Nasal cavity respiratory epithelium epithelial cell of viscerocranial mucosa (primary cell): ENCODE measurements around the gene FCSK. TPM values are rescaled to one million over a fixed set of nuclear protein-coding genes. Genes with fewer than 3 reads are reported as not detected.

ENCODE experiments used
- total RNA-seq: library from RNA; depleted of rRNA; stranded (reverse); fragments of >200 nt; gene quantifications from 2 replicates; pipeline ENCODE4 v1.2.3, GENCODE V29; 2014

FCSK gene
- total RNA-seq: 11.3 and 12.9 TPM in 2 replicates

DNA sequence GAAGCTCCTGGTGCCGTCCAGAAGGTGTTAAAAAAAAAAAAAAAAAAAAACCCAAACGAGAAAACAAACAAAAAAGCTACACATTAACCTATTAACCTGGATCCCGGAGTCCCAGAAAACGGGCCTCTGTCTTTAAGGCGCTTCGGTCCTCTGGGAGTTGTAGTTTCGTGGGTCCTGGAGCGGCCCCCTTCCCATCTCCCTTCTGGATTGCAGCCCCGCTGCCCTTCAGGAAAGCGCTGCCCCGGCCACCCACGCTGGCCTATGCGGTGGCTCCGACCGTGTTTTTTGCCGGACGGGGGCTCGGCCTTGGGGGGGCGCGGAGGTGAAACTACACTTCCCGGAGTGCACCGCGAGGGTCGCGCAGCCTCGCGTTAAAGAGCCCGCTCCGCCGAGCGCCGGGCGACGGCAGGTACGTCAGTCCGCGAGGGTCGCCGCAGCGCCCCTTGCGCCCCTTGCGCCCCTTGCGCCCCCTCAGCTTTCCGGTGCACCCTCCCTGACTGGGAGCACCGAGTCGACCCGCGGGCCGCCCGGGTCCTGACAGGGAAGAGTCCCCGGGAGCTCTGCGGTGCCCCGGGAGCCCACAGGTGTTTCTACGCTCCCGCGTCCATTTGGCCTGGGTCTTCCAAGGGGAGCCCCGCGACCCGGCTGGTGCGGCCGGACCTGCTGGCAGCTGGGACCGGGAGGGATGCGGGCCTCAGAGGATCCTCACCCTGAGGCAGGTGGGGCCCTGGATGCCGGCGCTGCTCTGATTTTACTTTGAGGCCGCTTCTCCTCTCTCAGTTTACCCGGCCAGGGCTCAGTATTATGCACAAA is at the start of gene FCSK:
Gene FCSK, plus strand, starts transcription at position 374 of the 813 bp plus-strand sequence. CDS start 8,596 bp downstream, outside the sequence.

DNA sequence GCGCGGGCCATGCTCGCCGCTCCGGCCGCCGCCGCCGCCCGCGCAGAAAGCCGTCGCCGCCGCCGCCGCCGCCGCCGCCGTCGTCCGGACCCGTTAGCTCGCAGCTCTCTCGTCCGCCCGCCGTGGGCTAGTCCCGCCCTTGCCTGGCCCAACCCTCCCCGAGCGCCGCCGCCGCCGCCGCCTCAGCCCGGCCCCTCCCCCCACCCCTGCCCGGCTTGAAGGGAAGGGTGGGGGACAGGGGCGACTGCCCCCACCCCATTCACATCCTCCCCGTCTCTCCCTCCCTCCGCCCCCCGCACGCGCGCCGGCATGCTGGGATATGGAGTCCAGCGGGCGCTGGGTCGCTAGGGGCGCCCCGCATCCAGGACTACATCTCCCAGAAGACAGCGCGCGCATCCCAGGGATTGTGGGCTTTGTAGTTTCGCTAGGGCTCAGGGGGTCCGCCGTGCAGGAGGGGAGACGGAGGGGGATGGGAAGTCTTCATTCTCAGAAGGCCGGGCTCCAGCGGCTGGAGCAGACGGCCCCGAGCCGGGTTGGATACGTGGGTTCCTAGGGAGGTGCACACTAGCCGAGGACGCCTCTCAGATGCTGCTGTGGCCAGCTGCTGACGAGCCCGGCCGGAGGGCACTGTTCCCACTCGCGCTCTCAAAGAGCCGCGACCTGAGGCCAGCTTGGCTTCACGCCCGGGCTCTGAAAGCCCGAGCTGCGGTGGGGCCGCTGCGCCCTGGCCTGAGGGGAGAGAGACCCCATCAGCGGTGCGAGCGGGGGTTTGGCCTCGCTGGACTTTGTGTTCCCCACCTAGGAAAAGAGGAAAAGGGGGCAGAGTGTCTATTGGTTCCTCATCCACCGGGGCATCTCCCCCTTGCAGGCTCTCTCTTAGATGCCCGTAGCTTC is 15.2 kb upstream of the FCSK start, which contains the start of gene ST3GAL2:
Gene ST3GAL2, minus strand, starts transcription at position 132 of the 894 bp plus-strand sequence. CDS start 40,570 bp downstream, outside the sequence.

GRCh38 chr16:70523076-70523742 is 68.8 kb downstream of the FCSK start, which contains the start of gene COG4:
Gene COG4, minus strand, starts transcription at chr16:70523554. Its CDS starts 11 bp downstream, at chr16:70523543.

DNA sequence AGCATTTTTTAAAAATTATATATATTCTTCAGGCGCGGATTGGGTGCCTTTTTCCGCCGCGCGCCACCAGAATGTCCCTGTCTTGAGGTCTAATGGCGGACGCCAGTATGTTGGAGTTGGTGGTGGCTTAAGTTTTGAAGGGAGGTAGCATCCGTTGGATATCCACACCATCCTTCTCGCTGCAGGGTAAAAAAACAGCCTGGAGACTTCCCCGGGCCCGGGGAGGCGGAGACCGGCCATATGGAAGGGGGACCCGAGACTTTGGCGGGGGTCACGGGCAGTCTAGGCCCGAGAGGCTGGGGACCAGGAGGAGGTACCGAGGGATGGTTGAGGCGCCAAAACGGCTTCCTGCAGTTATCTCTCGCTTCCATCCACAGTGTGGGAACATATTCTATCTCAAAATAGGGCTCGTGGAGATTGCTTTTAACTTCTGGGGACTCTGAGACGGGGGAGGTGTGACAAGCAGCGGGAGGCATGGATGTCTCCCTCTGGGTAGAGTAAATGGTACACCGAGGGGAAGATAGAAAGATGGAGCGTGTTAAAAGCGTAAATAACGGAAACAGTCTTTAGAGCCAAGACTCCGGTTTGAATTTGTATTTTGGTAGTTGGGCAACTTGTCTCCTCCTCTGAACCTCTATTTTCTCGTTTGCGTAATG is 69.5 kb downstream of the FCSK start, which contains the start of gene SF3B3:
Gene SF3B3, plus strand, starts transcription at position 74 of the 656 bp plus-strand sequence. CDS start 2,841 bp downstream, outside the sequence.

Other genes starting within 250 kb of the FCSK start
- gene EXOSC6, start 202.7 kb upstream of the FCSK start, total RNA-seq: 46.8 and 87.0 TPM in 2 replicates
- gene AARS1, start 165.1 kb upstream of the FCSK start, total RNA-seq: 450 and 528 TPM in 2 replicates
- gene DDX19B, start 155.4 kb upstream of the FCSK start, total RNA-seq: 24.8 and 43.1 TPM in 2 replicates
- gene DDX19A, start 107.7 kb upstream of the FCSK start, total RNA-seq: 29.0 and 41.9 TPM in 2 replicates
- 3.4 and 9.3 TPM in 2 replicates for gene ST3GAL2, start 15.5 kb upstream of the FCSK start, total RNA-seq
- 43.4 and 46.3 TPM in 2 replicates for gene COG4, start 69.0 kb downstream of the FCSK start, total RNA-seq
- gene SF3B3, start 69.2 kb downstream of the FCSK start, total RNA-seq: 79.3 and 105 TPM in 2 replicates
- gene IL34, start 192.0 kb downstream of the FCSK start, total RNA-seq: 1.0 and 2.1 TPM in 2 replicates
- gene MTSS2, start 231.5 kb downstream of the FCSK start, total RNA-seq: 23.2 and 73.8 TPM in 2 replicates